Measurements from ENCODE around the gene PLA2G10.
"Not testable (repeated sequence)": the region's sequence is repeated elsewhere in the genome, so short reads cannot be mapped to it uniquely, and the experiment has no call there.

DNA sequence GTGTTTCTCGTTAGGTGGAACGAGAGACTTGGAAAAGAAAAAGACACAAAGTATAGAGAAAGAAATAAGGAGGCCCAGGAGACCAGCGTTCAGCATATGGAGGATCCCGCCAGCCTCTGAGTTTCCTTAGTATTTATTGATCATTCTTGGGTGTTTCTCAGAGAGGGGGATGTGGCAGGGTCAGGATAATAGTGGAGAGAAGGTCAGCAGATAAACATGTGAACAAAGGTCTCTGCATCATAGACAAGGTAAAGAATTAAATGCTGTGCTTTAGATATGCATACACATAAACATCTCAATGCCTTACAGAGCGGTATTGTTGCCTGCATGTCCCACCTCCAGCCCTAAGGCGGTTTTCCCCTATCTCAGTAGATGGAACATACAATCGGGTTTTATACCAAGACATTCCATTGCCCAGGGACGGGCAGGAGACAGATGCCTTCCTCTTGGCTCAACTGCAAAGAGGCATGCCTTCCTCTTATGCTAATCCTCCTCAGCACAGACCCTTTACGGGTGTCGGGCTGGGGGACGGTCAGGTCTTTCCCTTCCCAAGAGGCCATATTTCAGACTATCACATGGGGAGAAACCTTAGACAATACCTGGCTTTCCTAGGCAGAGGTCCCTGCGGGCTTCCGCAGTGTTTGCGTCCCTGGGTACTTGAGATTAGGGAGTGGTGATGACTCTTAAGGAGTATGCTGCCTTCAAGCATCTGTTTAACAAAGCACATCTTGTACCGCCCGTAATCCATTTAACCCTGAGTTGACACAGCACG, 57.7 kb downstream of the PLA2G10 start:
- TF ChIP-seq TAF1 (IDR thresholded peaks at IDR 0.05; ENCODE audit: borderline replicate concordance, low read depth, low read length); POLR2AphosphoS5 (IDR thresholded peaks at IDR 0.05; ENCODE audit: low read depth, low read length): not testable (repeated sequence)

Data from GM12892 (cell line).